SHP77 treated with DMSO at 0.1 percent for 48 hours (cell line): ENCODE data around the gene MLKL.

Source experiments
- DNase-seq: peaks from one replicate; lab custom pipeline; 2025; lab: John Stamatoyannopoulos, UW

MLKL gene

DNA sequence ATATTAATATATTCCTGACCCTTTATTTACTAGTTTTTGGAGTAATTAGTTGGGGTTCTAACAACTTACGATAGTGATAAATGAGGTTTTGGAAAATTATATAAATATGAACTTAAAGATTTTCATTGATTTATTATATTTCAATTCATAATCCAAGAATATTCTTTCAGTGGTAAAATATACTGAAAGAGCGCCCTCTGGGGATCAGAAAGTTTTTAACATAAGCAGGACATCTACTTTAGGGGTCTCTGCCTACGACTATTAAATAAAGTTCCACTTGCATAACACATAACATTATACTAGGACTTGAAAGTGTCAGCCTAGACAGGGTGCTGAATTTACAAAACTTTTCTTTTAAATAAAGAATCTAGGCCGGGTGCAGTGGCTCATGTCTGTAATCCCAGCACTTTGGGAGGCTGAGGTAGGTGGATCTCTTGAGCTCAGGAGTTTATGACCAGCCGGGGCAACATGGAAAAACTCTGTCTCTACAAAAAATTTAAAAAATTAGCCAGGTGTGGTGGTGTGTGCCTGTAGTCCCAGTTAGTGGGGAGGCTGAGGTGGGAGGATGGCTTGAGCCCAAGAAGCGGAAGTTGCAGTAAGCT is 49.6 kb downstream of the MLKL start:
- no peak for DNase-seq

DNA sequence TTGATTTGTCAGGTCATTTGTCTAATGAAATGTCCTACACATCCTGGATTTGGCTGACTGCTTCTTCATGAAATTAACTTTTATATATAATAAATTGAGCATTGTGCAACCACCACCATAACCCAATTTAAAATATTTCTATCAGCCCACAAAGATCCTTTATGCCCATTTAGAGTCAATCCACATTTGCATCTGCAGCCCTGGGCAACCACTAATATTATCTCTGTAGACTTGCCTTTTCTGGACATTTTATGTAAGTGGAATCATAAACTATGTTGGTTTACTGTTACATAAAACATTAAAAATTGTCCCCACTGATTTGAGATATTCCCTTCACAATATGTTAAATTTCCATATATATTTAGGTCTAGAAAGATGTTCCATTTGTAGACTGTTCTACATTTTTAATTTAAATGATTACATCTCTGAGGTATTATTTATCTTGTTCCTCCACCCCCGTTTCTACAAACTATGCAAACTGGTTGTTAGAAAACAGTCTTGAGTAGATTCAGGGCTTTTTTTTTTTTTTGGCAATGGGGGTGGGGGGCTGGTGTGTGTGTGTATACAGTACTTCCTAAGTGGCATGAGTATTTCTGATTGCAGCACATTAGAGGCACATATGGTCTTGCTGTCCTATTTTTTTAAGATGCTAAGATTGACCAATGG is 50.7 kb downstream of the MLKL start:
- no peak for DNase-seq

DNA sequence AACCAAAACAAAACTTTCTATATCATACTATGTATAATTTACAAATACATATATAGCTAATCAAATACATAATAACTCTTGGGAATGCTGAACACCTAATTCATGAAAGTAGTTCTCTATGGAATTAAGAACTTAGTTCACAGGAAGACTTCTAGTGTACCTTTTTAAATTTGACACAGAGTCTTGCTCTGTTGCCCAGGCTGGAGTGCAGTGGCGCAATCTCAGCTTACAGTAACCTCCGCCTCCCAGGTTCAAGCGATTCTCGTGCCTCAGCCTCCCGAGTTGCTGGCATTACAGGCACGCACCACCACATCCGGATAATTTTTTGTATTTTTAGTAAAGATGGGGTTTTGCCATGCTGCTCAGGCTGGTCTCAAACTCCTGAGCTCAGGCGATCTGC is 58.7 kb downstream of the MLKL start:
- no peak for DNase-seq

DNA sequence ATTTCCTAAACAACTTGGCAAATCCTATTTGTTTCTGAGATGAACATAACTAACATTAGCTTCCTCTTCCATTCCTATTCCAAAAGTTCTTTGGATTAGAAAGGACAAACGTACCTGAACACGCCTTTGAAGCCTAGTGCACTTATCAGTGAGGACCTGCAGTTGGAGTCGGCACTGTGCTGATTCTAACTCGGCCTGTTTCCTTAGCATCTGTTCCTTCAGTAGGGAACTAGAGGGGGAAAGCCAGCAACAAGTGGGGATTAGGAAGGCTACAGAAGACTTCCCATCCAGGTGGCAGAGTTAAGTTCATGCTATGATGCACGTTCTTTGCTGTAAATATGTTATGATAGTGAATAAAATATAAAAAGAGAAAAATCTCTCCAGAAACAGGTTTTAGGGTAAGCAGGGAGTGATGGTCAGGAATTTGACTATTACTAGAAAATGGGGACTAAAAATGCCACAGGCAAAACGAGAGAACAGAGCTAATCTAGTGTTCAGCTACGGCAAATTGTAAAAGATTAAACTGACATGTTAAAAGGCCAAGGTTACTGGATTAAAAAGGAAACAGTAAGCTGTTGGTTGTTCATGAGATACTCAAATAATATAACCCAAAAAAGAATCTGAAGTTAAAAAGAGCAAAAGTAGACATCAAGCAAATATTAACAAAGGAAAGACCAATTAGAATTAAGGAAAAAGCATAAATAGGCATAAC is 62.8 kb downstream of the MLKL start:
- no peak for DNase-seq

DNA sequence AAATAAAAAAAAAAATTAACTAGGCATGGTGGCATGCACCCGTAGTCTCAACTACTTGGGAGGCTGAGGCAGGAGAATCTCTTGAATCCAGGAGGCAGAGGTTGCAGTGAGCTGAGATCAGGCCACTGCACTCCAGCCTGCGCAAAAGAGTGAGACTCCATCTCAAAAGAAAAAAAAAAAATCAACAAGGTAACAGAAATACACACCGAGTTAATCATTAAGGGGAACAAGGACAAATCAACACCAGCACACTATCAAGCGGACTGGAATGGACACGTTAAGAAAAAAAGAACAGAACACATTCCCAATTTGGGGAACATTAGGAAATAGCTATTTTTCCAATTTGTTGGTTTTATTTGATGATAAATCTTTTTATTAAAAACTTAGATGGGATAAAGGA is 65.4 kb downstream of the MLKL start:
- DNase-seq: no peak

DNA sequence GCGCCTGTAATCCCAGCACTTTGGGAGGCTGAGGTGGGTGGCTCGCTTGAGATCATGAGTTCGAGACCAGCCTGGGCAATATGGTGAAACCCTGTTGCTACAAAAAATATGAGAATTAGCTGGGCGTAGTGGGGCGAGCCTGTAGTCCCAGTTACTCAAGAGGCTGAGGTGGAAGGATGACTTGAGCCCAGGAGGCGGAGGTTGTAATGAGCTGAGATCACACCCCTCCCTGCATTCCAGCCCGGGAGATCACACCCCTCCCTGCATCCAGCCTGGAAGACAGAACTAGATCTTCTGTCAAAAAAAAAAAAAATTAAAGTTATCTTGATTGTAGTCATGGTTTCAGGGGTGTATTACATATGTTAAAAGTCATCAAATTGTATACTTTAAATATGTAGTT is 67.0 kb downstream of the MLKL start:
- no peak for DNase-seq

DNA sequence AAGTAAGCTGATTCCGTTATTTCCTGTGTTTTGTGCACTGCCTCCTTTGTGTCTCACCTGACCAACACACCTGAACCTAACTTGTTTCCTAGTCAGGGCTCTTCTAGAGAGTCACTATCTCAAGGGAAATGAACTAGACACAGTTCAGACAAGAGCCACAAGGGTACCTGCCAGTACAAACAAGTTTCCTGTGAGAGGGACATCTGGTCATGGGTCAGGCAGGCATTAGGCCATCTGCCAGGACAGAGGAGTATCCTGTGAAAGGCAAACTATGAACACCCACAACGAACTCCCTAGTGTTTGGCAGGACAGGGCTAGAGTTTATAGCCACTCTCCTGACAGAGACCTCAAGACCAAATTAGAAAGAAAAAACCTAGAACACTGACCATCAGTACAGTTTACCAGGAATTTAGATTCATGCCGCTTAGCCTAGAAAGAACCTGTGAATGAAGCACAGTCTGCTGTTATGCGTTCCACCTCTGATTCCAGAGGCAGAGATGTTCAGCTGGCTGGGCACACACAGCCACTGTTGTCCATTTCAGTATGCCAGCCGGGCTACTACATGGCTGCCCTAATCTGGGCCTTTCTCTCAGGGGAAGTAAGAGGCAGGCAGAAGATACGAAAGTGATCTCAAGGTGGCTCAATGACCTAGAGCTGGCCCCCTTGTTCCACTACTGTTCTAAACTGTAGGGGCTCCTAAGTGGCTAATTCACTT is 73.0 kb downstream of the MLKL start:
- no peak for DNase-seq

DNA sequence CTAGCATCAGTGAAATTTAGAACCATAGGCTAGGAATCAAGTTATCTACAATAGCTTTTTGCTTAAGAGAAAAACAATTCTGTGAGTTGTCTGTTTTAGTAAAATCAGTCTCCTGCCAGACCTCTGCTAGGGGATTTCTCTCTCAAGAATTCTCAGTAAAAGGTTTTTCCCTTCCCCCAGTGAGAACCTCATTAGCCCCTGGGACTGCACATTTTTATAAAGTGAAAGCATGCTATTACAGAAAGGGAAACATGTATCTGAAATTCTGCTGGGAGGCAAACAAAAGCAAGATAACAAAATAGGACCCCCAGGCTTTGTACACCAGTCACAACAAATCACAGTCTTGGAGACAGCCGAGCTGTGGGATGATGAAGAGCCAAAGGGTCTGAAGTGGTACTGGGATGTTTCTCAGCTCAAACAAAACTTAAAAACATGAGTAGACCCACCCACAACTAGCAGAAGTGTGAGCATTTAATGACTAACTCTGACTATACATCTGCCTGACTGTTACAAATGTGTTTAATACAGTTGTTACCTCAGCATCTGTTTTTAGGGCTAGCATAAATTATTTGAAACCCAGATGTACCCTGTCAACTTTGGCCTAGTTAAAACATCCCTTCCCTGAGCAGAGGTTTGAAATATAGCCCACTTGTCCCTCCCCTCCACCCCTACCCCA is 73.8 kb downstream of the MLKL start:
- no peak for DNase-seq

DNA sequence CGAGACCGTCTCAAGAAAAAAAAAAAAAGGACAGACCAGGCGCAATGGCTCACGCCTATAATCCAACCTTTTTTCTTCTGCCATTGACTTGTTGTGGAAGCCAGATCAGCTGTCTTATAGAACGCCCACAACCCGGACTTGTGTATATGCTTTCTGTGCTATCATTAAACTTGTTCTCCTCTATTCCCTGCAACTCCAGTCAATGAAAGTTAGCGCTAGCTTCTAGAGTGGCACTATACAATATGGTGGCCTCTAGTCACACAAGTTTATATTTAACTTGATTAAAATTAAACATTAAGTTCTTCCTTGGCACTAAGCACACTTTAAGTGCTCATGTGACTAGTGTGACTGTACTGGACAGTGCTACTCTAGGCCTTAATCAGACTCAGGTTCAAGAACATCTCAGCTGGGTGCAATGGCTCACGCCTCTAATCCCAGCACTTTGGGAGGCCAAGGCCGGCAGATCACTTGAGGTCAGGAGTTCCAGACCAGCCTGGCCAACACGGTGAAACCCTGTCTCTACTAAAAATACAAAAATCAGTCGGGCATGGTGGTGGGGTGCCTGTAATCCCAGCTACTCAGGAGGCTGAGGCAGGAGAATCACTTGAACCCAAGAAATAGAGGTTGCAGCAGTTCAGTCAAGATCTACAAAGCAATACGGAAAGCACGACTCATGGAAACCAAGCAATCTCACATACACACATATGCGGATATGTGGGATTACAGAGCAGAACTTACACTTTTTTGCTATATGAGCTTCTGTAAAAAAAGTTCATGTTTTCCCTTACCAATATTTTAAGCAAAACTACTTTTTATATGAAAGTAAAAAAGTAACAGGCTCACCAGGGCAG is 74.9 kb downstream of the MLKL start:
- DNase-seq: no peak

DNA sequence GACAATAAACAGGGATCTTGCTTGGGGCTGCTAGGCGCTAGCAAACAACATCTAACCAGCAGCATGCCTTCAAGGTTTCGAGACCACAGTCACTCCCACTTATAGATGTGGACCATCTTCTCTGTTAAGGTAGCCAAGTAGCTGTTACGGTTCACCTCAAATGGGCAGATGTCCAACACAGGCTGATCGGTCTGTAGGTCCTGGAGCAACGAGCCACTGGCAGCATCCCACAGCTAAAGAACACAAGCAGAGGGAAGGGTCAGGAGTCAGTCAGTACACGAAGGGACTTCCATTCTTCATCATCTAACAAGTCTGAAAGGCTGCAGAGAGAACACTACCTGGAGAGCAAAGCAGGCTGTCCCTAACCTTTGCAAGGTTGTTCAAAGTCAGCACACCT is 76.8 kb downstream of the MLKL start:
- DNase-seq: no peak

DNA sequence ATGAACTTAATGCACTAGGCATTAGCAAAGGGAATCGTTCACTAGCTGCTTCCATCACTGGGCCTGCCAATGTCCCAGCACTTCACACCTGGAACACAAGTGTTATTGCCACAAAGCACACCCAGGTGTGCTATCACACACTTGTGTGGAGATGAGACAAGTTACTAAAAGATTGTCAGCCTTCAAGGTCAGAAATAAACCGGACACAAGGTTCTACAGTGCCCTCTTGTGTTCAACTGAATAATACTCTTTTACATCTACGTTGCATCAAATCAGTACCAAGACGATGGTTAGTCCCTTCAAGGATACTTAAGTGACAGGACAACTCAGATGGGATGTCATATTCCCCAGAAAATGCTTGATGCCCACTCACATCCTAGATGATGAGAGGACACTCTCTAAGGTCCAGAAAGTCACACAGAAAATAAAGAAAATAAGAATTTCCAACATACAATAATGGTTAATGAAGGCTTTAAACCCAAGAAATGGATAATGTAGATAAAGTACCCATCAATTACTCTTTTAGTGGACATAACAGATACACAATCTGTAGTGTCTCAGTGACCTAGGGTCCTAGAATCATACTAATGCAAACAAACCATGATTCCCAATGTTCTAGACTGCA is 77.3 kb downstream of the MLKL start:
- peak; percentile 17 for DNase-seq

DNA sequence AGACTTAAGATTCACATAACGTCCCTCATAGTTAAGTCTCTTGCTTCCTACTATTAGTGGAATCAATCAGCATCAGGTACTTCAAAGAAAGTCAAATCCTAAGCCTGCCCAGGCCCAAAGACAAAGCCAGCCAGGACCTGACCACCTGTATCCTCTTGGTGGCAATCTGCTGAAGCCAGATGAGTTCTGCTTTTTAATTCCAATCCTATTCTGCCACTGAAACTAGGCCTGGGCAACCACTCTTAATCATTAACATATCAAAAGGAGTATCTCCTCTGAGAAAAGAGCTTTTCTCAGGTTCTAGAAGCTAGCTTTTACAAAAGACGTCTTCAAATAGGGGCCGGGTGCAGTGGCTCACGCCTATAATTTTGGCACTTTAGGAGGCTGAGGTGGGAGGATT is 78.7 kb downstream of the MLKL start:
- DNase-seq: no peak
